Forelimb muscle (tissue), 1 donor: Measurements from ENCODE around the gene MYO1D. TPM values are rescaled to one million over a fixed set of nuclear protein-coding genes. Genes with fewer than 3 reads are reported as not detected.
"Not testable (repeated sequence)": the region's sequence is repeated elsewhere in the genome, so short reads cannot be mapped to it uniquely, and the experiment has no call there.

Experiments used
- DNase-seq: peaks from one replicate; pipeline ENCODE4 v3.0.0-alpha.2; 2013; ENCODE audit warnings: low read depth
- polyA plus RNA-seq: library from polyadenylated mRNA; unstranded; fragments of 120-200 nt; gene quantifications from one replicate; pipeline ENCODE4 v1.2.1, GENCODE V29; 2013; ENCODE audit not compliant: insufficient read length

Gene MYO1D
- 5.8 TPM for polyA plus RNA-seq

DNA sequence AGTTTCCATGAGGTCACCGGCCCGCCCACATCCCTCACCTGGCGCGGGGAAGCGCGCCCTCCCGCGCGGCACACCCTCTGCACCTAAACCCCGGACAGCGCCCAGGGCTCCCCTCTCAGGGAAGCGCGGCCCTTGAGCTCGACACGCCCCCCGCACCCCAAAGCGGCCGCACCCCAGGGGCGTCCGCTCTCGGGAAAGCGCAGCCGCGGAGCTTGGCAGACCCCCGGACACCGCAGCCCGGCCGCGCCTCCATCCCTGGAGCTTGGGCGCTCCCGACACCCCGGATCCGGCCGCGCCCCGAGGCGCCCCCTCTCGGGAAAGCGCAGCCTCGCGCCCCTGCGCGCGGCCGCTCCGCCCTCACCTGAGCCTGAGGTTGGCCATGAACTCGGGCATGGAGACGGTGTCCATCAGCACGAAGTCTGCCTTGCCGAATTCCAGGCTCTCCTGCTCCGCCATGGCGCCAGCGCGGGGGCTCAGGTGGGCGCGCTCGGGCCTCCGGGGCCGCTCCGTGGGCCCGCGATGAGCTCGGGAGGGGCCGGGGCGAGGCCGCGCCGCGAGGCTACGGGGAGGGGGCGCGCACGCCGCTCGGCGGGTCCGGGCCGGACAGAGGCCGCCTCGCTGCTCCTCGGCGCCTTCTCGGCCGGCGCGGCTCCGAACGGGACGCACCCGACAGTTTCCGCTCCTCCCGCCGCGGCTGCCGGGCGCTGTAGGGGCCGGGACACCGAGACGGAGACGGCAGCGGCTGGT lies at the start of gene MYO1D:
MYO1D (minus strand) TSS at position 708 of the 747 bp plus-strand sequence; CDS start at position 456, 252 bp downstream.
- no peak for DNase-seq

DNA sequence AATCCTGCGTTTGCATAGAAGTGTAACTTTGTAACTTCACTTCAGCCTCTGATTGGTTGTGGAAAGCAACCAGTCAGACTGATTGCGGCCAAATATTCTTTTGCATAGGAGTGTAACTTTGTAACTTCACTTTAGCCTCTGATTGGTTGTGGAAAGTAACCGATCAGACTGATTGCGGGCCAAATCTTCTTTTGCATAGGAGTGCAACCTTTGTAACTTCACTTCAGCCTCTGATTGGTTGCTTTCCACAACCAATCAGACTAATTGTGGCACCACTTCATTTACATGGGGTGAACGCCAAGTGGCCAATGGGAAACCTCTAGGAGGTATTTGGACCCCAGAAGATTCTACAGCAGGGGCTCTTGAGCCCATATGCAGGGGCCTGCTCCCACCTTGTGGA lies 49.3 kb upstream of the MYO1D start:
- DNase-seq, result no peak

DNA sequence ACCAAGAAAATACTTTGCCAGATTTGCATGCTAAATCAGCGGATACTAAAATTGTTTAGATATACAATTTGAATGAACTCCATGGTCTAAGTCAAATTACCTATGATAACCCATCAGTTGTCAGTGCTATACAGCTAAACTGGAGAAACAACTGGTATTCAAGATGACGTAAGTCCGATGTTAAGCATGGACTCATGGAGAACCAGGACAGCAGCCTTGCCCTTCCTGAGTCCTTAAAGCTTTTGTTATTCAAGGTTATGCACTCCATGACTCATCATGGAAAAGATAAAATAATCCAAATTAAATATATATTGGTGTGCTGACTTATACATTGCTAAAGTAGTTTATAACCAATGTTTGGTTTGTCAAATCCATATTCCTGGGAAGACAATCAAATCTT lies 47.0 kb upstream of the MYO1D start:
- DNase-seq, result not testable (repeated sequence)

DNA sequence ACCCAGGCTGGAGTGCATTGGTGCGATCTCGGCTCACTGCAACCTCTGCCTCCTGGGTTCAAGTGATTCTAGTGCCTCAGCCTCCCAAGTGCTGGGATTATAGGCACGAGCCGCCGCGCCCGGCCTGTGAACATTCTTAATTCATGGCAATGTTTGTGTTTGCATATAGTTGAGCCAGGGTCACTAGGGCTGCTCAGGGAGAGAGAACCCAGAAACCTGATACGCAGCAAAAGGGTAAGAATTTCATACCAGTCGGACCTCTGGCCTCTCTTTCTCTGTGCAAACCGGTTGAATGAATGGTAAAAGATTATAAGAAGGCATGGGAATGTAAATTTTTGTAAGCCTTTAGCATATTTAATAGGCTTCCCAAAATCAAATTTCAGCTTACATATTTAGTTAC lies 44.1 kb upstream of the MYO1D start:
- no peak for DNase-seq

DNA sequence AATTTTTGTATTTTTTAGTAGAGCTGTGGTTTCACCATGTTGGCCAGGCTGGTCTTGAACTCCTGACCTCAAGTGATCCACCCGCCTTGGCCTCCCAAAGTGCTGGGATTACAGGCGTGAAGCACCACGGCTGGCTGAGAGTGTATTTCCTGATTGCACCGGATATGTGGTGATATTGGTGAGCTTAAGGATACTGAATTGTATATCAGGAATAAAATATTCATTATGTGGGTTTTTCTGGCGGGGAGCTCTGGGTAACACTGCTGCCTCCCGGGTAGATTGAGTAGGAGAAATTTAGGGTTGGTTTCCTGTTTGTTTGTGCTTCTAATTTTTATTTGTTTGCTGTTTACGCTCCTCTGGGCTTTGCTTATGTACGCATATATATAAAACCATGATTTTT lies 43.4 kb upstream of the MYO1D start:
- no peak for DNase-seq

DNA sequence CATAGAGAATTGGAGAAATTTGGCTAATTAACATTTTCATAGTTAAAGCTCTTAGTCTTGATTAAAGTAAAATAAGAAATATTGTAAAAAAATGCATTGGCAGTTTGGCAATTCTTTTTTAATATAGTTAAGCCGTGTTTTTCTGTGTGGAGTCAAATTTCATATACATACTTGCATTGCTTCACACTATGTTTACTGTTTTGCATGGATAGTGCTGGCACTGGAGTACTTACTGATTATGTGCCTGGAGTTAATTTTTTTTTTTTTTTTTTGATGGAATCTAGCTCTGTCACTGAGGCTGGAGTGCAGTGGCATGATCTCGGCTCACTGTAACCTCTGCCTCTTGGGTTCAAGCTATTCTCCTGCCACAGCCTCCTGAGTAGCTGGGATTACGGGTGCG lies 43.0 kb upstream of the MYO1D start:
- not testable (repeated sequence) for DNase-seq

DNA sequence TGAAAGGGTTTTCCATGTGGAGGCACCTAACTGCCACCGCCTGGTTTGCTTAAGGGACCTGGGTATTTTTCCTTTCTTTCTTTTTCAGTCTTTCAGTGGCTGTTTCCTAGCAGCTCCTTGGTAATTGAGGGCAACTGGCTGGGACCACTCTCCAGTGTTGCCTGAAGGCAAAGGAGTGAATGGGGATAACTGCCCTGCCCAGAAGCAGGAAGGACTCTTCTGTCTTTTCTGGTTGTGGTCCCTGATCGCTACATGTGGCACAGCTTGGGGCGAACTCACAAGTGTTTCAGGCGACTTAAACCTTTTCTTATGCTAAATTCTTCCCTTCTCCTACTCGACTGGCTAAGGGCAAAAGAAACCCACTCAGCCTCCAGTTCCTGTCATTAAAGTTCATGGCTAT lies 40.9 kb upstream of the MYO1D start:
- DNase-seq, result no peak

DNA sequence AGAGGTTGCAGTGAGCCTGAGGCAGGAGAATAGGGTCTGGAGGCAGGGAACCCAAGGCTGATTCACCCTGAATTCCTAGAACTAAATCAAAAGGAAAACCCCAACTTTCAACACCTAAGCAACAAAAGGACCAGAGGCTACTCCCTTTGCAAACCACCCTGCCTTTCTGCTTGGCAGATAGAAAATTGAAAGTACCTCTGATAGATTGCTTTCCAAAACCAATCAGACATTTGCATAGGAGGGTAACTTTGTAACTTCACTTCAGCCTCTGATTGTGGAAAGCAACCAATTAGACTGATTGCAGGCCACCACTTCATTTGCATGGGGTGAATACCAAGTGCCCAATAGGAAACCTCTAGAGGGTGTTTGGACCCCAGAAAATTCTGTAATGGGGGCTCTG lies 40.2 kb upstream of the MYO1D start:
- no peak for DNase-seq

DNA sequence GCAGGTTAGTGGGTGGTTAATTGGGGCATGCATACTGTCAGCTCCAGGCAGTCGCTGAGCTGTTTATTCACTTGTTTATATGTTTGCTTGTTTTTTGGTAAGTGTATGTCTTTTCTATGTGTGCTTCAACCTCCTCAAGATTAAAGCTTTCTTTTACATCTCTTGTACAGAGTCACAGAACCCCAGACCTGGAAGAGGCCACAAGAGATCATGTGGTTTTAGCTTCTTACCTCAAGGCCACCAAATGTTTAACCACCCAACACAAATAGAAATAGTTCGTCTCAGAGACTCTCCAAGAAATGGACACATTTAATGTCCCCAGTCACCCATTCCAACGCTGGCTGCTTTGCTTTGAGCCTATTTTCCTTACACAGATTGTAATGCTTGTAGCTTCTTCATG lies 39.2 kb upstream of the MYO1D start:
- no peak for DNase-seq

DNA sequence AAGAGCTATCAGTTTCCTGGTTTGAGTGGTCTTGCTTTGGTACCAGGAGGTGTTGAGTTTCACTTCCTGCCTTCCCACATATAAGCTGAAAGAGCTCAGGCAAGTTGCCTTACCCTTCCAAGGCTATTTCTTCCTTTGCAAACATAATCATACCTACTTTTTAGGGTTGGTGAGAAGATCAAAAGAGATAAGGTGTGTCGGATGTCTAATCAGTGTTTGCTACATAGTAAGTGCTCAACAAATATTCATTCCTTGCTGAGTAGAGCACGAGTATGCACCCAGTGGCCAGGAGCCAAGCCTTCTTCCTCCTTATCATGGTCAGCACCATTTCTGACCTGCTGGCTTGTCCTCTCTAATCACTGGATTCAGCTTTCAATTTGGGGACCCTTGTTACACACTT lies 38.3 kb upstream of the MYO1D start:
- no peak for DNase-seq

DNA sequence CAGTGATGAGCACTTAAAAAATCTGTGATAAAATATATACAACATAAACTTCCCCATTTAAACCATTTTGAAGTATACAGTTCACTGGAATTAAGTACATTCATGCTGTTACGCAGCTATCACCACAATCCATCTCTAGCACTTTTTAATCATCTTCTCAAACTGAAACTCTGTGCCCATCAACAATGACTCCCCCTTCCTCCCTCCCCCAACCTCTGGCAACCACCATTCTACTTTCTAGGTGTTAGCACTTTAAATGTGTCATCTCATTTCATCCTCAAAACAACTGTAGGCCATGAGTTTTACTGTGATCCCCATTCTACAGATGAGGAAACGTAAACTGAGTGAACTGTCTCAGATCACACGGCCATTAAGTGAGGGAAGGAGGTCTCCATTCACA lies 37.3 kb upstream of the MYO1D start:
- no peak for DNase-seq

DNA sequence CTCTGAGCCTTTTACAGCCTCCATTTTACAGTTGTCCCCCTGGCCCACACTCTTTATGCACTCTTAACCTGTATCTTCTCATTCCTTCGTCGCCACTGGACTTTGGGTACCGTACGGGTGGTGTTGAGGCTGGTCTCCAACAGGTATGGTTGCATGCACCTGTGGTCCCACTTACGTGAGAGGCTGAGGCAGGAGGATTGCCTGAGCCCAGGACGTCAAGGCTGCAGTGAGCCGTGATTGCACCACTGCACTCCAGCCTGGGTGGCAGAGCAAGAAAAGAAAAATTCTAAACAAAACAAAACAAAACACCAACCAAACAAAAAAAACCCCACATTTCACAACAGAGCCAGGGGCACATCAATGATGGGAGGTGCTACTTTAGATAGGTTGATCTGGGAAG lies 36.7 kb upstream of the MYO1D start:
- DNase-seq, result no peak

DNA sequence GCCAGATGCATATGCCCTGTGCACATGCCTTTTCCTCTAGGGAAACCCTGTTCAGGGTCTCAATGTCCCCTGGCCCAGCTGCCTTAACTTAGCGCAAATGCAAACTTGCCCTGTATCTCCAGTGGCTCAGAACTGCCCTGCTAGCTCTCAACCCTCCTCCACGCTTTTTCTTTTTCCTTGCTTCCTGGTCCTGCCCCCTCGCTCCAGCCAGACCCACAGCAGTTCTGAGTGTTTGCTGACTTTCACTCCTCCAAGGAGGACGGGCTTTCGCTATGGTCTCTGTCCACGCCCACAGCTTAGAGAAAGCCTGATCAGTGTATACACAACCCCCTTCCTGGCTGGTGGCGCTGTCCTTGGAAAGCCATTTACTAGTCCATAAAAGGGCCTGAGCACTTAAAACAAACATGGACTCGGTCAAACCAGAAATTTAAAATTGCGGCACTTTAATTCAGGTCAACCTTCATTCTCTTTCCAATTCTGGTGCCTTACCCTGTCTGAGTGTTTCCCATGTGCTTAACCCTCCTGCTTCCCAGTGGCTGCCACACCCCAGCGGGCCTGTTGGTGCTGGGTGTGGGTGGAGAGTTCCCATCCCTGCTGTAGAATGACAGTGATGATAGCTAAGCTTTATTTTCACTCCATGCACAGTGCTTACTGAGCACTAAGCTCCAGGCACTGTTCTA lies 35.4 kb upstream of the MYO1D start:
- DNase-seq, result no peak

DNA sequence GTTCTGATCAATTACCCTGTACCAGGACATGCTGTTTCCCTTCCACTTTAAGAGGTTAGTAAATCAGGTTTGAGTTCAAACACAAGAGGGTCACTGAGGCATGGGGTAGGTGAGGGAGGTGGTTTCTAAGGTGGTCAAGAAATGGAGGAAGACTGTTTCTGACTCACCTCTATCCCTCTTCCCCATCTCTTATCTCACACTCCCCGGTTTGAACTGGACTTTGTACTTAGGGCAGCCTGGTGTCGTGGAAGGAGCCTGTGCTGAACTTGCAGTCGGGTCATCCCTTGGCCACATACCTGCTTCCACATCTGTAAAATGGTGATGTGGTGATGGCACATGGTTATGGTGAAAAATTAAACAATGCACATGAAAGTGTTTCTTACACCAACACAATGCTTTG lies 33.8 kb upstream of the MYO1D start:
- no peak for DNase-seq

DNA sequence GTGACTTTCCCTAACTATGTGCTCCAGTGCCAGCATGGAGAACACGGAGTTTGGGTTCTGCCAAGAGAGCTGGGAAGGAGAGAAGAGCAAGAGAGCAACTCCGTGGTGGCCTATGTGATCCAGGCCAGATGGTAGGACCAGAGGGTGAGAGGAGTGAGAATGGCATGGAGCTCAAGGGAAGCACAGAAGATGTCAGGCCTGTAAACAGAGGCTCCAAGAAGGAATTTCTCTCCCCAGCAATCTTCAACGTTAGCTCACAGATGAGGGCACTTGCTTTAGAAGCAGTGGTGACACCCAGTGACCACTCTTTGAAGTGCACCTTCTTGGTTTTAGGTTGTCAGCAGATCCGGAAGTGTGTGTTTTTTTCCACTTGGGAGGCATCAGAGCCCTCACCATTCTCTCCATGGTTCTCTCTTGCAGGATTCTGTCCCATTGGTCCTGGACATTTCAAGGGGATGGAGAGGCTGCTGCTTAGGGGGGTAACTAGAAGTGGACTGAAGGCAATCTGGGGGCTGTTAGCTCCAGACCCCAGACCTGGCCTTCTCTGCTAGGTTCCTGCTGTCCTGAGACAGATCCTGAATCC lies 33.0 kb upstream of the MYO1D start:
- no peak for DNase-seq

DNA sequence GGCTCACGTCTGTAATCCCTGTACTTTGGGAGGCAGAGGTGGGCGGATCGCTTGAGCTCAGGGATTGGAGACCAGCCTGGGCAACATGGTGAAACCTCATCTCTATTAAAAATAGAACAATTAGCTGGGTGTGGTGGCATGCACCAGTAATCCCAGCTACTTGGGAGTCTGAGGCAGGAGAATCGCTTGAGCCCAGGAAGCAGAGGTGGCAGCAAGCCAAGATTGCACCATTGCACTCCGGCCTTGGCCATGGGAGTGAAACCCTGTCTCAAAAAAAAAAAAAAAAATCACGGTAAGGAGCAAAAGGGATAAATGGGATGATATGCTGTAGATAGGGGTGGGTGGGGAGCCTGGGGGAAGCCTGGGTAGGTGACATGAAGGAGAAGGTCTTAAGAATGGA lies 30.7 kb upstream of the MYO1D start:
- no peak for DNase-seq

DNA sequence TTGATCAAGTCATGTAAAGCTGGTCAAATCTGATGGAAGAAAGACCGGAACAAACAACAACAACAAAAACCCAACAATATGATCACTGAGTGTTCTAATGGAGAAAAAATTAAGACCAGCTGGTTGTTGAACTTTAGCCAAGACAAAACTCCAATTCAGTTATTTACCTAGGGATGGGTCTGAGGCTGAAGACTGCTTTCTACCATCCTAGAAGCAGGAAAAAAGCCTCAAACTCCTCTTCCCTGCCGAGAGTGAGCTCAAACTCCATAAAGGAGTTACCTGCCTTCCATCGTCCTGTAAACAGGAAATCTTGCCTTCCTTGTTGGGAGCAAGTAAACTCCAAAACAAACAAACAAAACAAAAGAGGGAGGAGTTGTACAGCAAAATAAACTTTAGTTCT lies 28.0 kb upstream of the MYO1D start:
- DNase-seq, result no peak

DNA sequence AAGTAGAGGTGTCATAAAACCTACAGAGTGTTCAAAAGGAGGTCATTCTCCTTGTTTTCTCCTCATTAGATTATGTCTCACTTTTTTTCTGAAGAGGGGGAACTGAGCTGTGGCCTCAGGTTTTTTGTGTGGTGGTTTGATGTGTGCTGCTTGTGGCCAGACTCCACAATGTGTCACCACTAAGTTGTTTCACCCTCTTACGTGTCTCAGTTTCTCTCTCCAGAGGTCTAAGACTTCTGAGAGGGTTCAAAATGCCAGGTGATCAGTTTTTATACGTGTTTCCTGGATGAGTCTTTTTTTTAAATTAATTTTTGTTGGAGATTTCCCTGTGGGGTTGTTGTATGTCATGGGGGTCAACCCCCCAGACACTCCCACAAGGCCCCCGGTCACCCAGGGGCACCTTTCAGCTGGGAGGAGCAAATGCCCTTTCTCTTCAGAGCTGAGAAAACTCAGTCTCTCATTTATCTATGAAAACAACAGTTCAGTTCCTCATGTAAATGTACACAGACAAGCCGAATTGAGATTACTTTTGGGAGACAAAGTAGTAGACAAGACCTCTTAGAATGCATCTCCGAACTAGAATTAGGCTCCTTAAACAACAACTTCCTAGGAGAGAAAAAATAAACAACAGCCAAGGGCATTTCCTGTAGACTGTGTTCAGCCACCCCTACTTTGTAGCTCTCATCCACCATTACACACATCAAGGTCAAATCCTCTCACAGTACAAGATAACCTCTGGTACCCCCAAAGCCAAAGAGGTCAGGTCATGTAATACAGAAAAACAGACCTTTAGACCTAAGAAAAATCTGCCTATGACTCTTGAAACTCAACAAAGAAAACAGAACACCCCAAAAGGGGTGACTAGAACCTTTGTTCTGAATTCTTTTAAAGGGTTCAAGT lies 27.1 kb upstream of the MYO1D start:
- DNase-seq, result no peak

DNA sequence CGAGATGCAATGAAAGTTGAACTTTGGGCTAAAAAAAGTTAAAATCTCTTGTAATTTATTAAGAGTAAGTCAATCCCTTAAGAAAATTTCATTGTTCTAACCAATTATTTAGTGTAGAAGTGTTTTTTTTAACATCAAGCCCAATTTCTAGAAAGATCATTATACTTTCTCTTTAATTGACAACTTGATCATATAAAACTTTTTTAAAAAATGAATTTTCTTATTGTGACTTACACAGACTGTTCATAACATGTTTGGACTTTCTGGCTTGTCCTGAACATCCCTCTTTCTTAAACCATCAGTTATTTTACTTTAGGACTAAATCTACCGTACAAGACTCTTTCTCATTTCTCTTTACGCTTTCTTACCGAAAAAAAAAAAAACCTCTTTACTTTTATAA lies 24.8 kb upstream of the MYO1D start:
- no peak for DNase-seq

DNA sequence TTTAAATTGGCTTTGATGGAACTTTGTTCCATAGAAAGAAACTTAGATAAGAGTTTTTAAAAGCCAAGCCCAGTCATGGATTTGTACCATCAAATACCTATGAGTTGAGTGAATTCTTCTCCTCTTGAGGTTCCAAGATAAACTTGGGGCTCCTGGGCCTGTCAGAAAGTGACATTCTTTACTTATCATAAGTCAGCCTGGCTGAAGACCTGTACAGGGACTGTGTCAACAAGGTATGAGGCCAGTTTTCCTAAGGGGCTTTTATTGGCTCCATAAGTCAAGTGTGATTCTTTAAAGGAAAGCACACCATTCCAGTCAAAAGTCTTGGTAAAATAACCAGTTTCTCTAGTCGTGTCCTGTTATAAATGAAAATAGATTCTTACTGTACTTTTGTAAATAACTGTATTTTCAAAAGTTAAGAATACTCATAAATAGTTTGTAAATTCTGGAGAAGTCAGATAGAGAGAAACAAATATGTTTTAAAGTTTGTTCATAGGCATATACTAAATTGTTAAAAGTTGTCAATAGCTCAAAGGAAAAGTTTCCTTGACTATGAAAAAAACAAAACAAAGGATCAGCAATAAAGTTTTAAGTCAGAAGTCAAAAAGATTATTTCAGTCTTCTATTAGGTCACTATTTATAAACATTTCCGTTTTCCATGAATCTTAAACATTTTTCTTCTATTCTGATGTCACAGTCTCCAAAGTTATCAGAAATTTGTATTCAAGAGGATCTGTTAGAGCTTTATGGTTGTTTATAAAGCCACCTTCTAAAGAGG lies 22.5 kb upstream of the MYO1D start:
- DNase-seq, result no peak

DNA sequence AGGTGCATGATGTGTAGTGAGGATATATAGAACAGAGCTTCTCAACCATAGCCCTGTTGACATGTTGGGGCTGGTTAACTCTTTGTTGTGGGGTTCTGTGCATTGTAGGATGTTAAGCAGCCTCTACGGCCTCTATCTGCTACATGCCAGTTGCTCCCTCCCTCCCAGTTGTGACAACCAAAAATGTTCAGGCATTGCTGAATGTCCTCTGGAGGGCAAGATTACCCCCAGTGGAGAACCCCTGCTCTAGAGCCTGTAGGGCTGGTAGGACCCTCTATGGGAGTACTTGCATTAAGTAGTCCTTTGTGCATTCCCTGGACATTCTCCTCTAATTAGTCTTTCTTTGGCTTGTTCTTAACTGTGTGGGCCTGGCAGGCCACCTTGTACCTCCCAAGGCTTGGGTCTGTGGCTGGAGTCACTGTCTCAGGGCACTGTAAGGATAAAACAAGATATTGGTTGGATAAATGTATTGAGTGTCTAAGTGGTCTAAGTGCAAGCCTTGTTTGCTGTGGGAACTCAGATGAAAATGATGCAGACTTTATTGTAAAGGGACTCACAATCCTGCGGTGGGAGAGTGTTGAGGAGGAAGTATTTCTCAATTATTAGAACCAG lies 19.8 kb upstream of the MYO1D start:
- no peak for DNase-seq
